ENCODE results near the gene COL24A1. TPM values are rescaled to one million over a fixed set of nuclear protein-coding genes. Genes with fewer than 3 reads are reported as not detected.

COL24A1 gene
- total and polyA plus RNA-seq, 4 experiments from 2014 or later: 0.09 to 0.14 TPM; not detected in 2

- no peaks in the 10 kb centered on the region for H3K27me3 ChIP-seq (ENCODE audit: insufficient read depth, low read length)
- CTCF ChIA-PET (ENCODE audit: partially characterized antibody): no interaction called here
- POLR2A ChIA-PET (ENCODE audit: partially characterized antibody): no interaction called here
- no peak overlapping the region for H3K4me3 ChIP-seq (ENCODE audit: low read length in 2 of 2)
- DNase-seq: no peak
- intact Hi-C loops (cut with micrococcal nuclease): no loop called here
- H3K27ac Mint-ChIP-seq: no peak overlapping the region
- no peaks in the 10 kb centered on the region for H3K4me1 ChIP-seq (ENCODE audit: insufficient read depth, low read length)
- no peak overlapping the region for H3K4me3 Mint-ChIP-seq
- H3K9me3 ChIP-seq (ENCODE audit: control insufficient read depth in 1 of 2, low read length in 2 of 2): no peaks in the 10 kb centered on the region
- no peaks in the 10 kb centered on the region for H3K36me3 ChIP-seq (ENCODE audit: insufficient read depth, low read length)
- no peaks in the 10 kb centered on the region for H3K4me1 Mint-ChIP-seq
- no peaks in the 10 kb centered on the region for H3K36me3 Mint-ChIP-seq
- H3K27ac ChIP-seq (ENCODE audit: low read depth, low read length): no peak overlapping the region
- no peaks in the 10 kb centered on the region for H3K27me3 Mint-ChIP-seq
- H3K9me3 Mint-ChIP-seq: peaks cover 0 to 5% (median 0%) of the 10 kb centered on the region in 8 donors
Measured at GRCh38 chr1:85934516-85934915, 222.1 kb downstream of the COL24A1 start.

- H3K9me3 ChIP-seq (ENCODE audit: control insufficient read depth in 1 of 2, low read length in 2 of 2): no peaks in the 10 kb centered on the region
- no peaks in the 10 kb centered on the region for H3K36me3 Mint-ChIP-seq
- peaks cover 0 to 5% (median 0%) of the 10 kb centered on the region in 8 donors for H3K9me3 Mint-ChIP-seq
- H3K4me3 ChIP-seq (ENCODE audit: low read length in 2 of 2): no peak overlapping the region
- intact Hi-C loops (cut with micrococcal nuclease): no loop called here
- H3K27ac ChIP-seq (ENCODE audit: low read depth, low read length): no peak overlapping the region
- no peaks in the 10 kb centered on the region for H3K4me1 ChIP-seq (ENCODE audit: insufficient read depth, low read length)
- no peaks in the 10 kb centered on the region for H3K4me1 Mint-ChIP-seq
- CTCF ChIA-PET (ENCODE audit: partially characterized antibody): no interaction called here
- H3K27ac Mint-ChIP-seq: no peak overlapping the region
- H3K4me3 Mint-ChIP-seq: no peak overlapping the region
- no peak for DNase-seq
- H3K36me3 ChIP-seq (ENCODE audit: insufficient read depth, low read length): no peaks in the 10 kb centered on the region
- POLR2A ChIA-PET (ENCODE audit: partially characterized antibody): no interaction called here
- H3K27me3 ChIP-seq (ENCODE audit: insufficient read depth, low read length): no peaks in the 10 kb centered on the region
- no peaks in the 10 kb centered on the region for H3K27me3 Mint-ChIP-seq
Measured at GRCh38 chr1:85933961-85934360, 222.6 kb downstream of the COL24A1 start.

DNA sequence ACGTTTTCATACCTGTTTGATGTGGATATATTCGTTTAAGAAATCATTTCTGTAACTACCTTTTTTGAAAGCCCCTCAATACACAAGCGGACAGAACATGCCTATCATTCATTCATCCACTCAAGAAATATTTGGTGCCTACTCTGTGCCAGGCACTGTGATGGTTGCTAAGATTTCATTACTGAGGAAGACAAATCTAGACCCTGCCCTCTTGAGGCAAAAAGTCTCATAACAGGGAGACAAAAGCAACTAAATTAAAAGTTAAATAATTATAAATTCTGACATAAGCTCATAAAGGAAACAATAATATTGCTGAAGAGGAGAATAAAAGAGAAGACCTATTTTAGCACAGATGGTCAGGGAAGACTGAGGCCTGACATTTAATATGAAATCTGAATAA lies 244.8 kb downstream of the COL24A1 start:
- H3K4me3 Mint-ChIP-seq: no peak overlapping the region
- CTCF ChIA-PET (ENCODE audit: partially characterized antibody): no interaction called here
- intact Hi-C loops (cut with micrococcal nuclease): no loop called here

DNA sequence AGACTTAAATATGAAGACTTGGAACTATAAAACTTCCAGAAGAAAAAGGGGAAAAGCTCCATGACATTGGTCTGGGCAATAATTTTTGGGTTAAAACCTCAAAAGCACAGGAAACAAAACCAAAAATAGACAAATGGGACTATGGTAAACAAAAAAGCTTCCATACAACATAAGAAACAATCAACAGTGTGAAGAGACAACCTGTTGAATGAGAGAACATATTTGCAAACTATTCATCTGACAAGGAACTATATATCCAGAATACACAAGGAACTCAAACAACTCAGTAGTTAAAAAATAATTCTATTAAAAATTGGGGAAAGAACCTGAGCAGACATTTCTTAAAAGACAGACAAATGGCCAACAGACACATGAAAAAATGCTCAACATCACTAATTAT lies 255.7 kb downstream of the COL24A1 start:
- Histone ChIP-seq H3K9me3 (ENCODE audit: control insufficient read depth in 1 of 2, low read length in 2 of 2) (no peaks in the 10 kb centered on the region), H3K4me3 (ENCODE audit: low read length in 2 of 2) (no peak overlapping the region), H3K4me1 (ENCODE audit: insufficient read depth, low read length) (no peaks in the 10 kb centered on the region), H3K36me3 (ENCODE audit: insufficient read depth, low read length) (no peaks in the 10 kb centered on the region), H3K27ac (ENCODE audit: low read depth, low read length) (no peak overlapping the region), H3K27me3 (ENCODE audit: insufficient read depth, low read length) (no peaks in the 10 kb centered on the region)
- Mint-ChIP-seq H3K36me3 (no peaks in the 10 kb centered on the region), H3K27me3 (peaks cover 0 to 1% of the 10 kb centered on the region in 2 donors), H3K4me1 (no peaks in the 10 kb centered on the region), H3K27ac (no peak overlapping the region), H3K9me3 (peaks cover 0 to 5% (median under 1%) of the 10 kb centered on the region in 8 donors), H3K4me3 (no peak overlapping the region)
- ChIA-PET POLR2A (ENCODE audit: partially characterized antibody) (no interaction called here), CTCF (ENCODE audit: partially characterized antibody) (no interaction called here)
- no peak for DNase-seq
- intact Hi-C loops (cut with micrococcal nuclease): no loop called here

More for the DNA sequence above, 244.8 kb downstream of the COL24A1 start:
- POLR2A ChIA-PET (ENCODE audit: partially characterized antibody): no interaction called here
- no peaks in the 10 kb centered on the region for H3K9me3 ChIP-seq (ENCODE audit: control insufficient read depth in 1 of 2, low read length in 2 of 2)
- H3K4me1 ChIP-seq (ENCODE audit: insufficient read depth, low read length): no peaks in the 10 kb centered on the region
- H3K27me3 ChIP-seq (ENCODE audit: insufficient read depth, low read length): no peaks in the 10 kb centered on the region
- H3K4me1 Mint-ChIP-seq: no peaks in the 10 kb centered on the region
- no peak overlapping the region for H3K27ac ChIP-seq (ENCODE audit: low read depth, low read length)
- DNase-seq: no peak
- no peaks in the 10 kb centered on the region for H3K36me3 Mint-ChIP-seq
- H3K36me3 ChIP-seq (ENCODE audit: insufficient read depth, low read length): no peaks in the 10 kb centered on the region
- no peaks in the 10 kb centered on the region for H3K27me3 Mint-ChIP-seq
- no peak overlapping the region for H3K4me3 ChIP-seq (ENCODE audit: low read length in 2 of 2)
- H3K27ac Mint-ChIP-seq: no peak overlapping the region
- H3K9me3 Mint-ChIP-seq: no peaks in the 10 kb centered on the region

GRCh38 chr1:85898861-85899260 lies 257.7 kb downstream of the COL24A1 start:
- ChIA-PET POLR2A (ENCODE audit: partially characterized antibody) (no interaction called here), CTCF (ENCODE audit: partially characterized antibody) (no interaction called here)
- H3K27ac ChIP-seq (ENCODE audit: low read depth, low read length): no peak overlapping the region
- no peak overlapping the region for H3K4me3 Mint-ChIP-seq
- no peaks in the 10 kb centered on the region for H3K4me1 Mint-ChIP-seq
- H3K36me3 ChIP-seq (ENCODE audit: insufficient read depth, low read length): no peaks in the 10 kb centered on the region
- H3K4me1 ChIP-seq (ENCODE audit: insufficient read depth, low read length): no peaks in the 10 kb centered on the region
- no peaks in the 10 kb centered on the region for H3K9me3 ChIP-seq (ENCODE audit: control insufficient read depth in 1 of 2, low read length in 2 of 2)
- peaks cover 0 to 5% (median under 1%) of the 10 kb centered on the region in 8 donors for H3K9me3 Mint-ChIP-seq
- intact Hi-C loops (cut with micrococcal nuclease): no loop called here
- H3K27ac Mint-ChIP-seq: no peak overlapping the region
- peaks cover 0 to 1% of the 10 kb centered on the region in 2 donors for H3K27me3 Mint-ChIP-seq
- no peak for DNase-seq
- H3K36me3 Mint-ChIP-seq: no peaks in the 10 kb centered on the region
- H3K4me3 ChIP-seq (ENCODE audit: low read length in 2 of 2): no peak overlapping the region
- no peaks in the 10 kb centered on the region for H3K27me3 ChIP-seq (ENCODE audit: insufficient read depth, low read length)

DNA sequence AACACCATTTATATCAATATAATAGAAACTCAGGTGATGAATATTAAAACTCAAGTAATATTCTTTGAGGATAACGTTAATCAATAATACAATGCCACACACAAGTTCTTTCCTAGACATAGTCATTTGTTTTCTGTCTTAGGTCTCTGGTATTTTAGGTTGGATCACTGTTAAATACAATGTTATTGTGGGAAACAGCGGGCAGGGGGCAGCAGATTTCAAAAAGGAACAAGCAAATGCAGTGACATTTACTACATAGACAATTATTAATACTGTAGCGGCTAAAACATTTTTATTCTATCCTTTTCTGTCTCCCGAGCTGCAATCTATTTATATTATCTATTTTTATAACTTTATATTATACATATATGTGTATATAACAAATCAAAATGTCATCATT lies 261.9 kb downstream of the COL24A1 start:
- intact Hi-C loops (cut with micrococcal nuclease): no loop called here
- DNase-seq: no peak
- ChIA-PET POLR2A (ENCODE audit: partially characterized antibody) (no interaction called here), CTCF (ENCODE audit: partially characterized antibody) (interaction anchor here (0.6 kb wide), 1 partner anchor 756 kb away, joined by 4 read pairs; no protein-coding TSS in a partner anchor)
- Histone ChIP-seq H3K27ac (ENCODE audit: low read depth, low read length) (no peak overlapping the region), H3K4me3 (ENCODE audit: low read length in 2 of 2) (no peak overlapping the region), H3K36me3 (ENCODE audit: insufficient read depth, low read length) (no peaks in the 10 kb centered on the region), H3K27me3 (ENCODE audit: insufficient read depth, low read length) (no peaks in the 10 kb centered on the region), H3K4me1 (ENCODE audit: insufficient read depth, low read length) (no peaks in the 10 kb centered on the region), H3K9me3 (ENCODE audit: control insufficient read depth in 1 of 2, low read length in 2 of 2) (no peaks in the 10 kb centered on the region)
- Mint-ChIP-seq H3K27me3 (no peaks in the 10 kb centered on the region), H3K27ac (no peak overlapping the region), H3K9me3 (peaks cover 0 to 3% (median 0%) of the 10 kb centered on the region in 8 donors), H3K4me3 (no peak overlapping the region), H3K36me3 (no peaks in the 10 kb centered on the region), H3K4me1 (no peaks in the 10 kb centered on the region)

GRCh38 chr1:85892366-85892765 lies 264.2 kb downstream of the COL24A1 start:
- Mint-ChIP-seq H3K36me3 (no peaks in the 10 kb centered on the region), H3K4me3 (no peak overlapping the region), H3K27me3 (no peaks in the 10 kb centered on the region), H3K4me1 (no peaks in the 10 kb centered on the region), H3K9me3 (peaks cover 0 to 3% (median 0%) of the 10 kb centered on the region in 8 donors), H3K27ac (no peak overlapping the region)
- Histone ChIP-seq H3K4me3 (ENCODE audit: low read length in 2 of 2) (no peak overlapping the region), H3K36me3 (ENCODE audit: insufficient read depth, low read length) (no peaks in the 10 kb centered on the region), H3K27ac (ENCODE audit: low read depth, low read length) (no peak overlapping the region), H3K27me3 (ENCODE audit: insufficient read depth, low read length) (no peaks in the 10 kb centered on the region), H3K4me1 (ENCODE audit: insufficient read depth, low read length) (no peaks in the 10 kb centered on the region), H3K9me3 (ENCODE audit: control insufficient read depth in 1 of 2, low read length in 2 of 2) (no peaks in the 10 kb centered on the region)
- CTCF ChIA-PET (ENCODE audit: partially characterized antibody): no interaction called here
- no peak for DNase-seq
- POLR2A ChIA-PET (ENCODE audit: partially characterized antibody): no interaction called here
- intact Hi-C loops (cut with micrococcal nuclease): no loop called here

DNA sequence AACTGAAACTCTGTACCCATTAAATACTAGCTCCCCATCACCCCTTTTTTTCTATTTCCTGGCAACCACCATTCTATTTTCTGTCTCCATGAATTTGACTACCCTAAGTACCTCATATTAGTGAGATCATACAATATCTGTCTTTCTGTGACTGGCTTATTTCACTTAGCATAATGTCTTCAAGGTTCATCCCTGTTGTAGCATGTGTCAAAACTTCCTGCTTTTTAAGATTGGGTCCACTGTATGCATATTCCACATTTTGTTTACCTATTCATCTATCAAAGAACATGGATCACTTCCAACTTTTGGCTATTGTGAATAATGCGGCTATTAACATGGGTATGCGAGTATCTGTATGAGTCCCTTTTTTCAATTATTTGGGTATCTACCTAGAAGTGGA lies 266.7 kb downstream of the COL24A1 start:
- ChIA-PET POLR2A (ENCODE audit: partially characterized antibody) (no interaction called here), CTCF (ENCODE audit: partially characterized antibody) (no interaction called here)
- Mint-ChIP-seq H3K27ac (no peak overlapping the region), H3K36me3 (no peaks in the 10 kb centered on the region), H3K4me1 (no peaks in the 10 kb centered on the region), H3K4me3 (no peak overlapping the region), H3K27me3 (no peaks in the 10 kb centered on the region), H3K9me3 (peaks cover 0 to 3% (median 0%) of the 10 kb centered on the region in 8 donors)
- H3K9me3 ChIP-seq (ENCODE audit: control insufficient read depth in 1 of 2, low read length in 2 of 2): no peaks in the 10 kb centered on the region
- H3K27me3 ChIP-seq (ENCODE audit: insufficient read depth, low read length): no peaks in the 10 kb centered on the region
- no peaks in the 10 kb centered on the region for H3K36me3 ChIP-seq (ENCODE audit: insufficient read depth, low read length)
- H3K4me1 ChIP-seq (ENCODE audit: insufficient read depth, low read length): no peaks in the 10 kb centered on the region
- no peak overlapping the region for H3K27ac ChIP-seq (ENCODE audit: low read depth, low read length)
- no peak for DNase-seq
- no peak overlapping the region for H3K4me3 ChIP-seq (ENCODE audit: low read length in 2 of 2)
- intact Hi-C loops (cut with micrococcal nuclease): no loop called here

Measured in CD4-positive, alpha-beta memory T cell (primary cell).